WTC11 (cell line): ENCODE results near the gene FANK1. TPM values are rescaled to one million over a fixed set of nuclear protein-coding genes. Genes with fewer than 3 reads are reported as not detected.

ENCODE experiments used
- ATAC-seq: fragments of 200-7000 bp; cut with Tn5 transposase; 2 replicates; pipeline ENCODE4 v1.10.0; 2021; ENCODE audit warnings: mild to moderate bottlenecking, moderate library complexity
- CTCF ChIA-PET: fragments of 300-600 bp; sonication (Branson Sonifier 250); formaldehyde crosslinking; loops from one replicate; lab custom pipeline; 2021; ENCODE audit warnings: antibody characterized with exemption; lab: Charles Lee
- POLR2A ChIA-PET: fragments of 350-600 bp; sonication (Branson Sonifier 250); formaldehyde crosslinking; loops from one replicate; lab custom pipeline; 2021; ENCODE audit warnings: antibody characterized with exemption; lab: Charles Lee
- DNase-seq: peaks from one replicate; pipeline ENCODE4 v3.0.0; 2021; ENCODE audit warnings: low spot score
- H3K27ac Mint-ChIP-seq: 2 replicates; pipeline ENCODE4 v1.8.0; 2021; ENCODE audit warnings: mixed read lengths
- H3K27me3 Mint-ChIP-seq: 2 replicates; pipeline ENCODE4 v1.8.0; 2021; ENCODE audit warnings: low read depth, mild to moderate bottlenecking, moderate library complexity, mixed read lengths
- H3K36me3 Mint-ChIP-seq: 2 replicates; pipeline ENCODE4 v1.8.0; 2021; ENCODE audit warnings: mixed read lengths
- H3K4me1 Mint-ChIP-seq: 2 replicates; pipeline ENCODE4 v1.8.0; 2022; ENCODE audit warnings: mixed read lengths
- H3K4me3 Mint-ChIP-seq: 2 replicates; pipeline ENCODE4 v1.8.0; 2021; ENCODE audit warnings: mild to moderate bottlenecking, moderate library complexity, mixed read lengths
- H3K9me3 Mint-ChIP-seq: 2 replicates; pipeline ENCODE4 v1.8.0; 2021; ENCODE audit warnings: mixed read lengths
- CDX4 ChIP-seq: fragments of 250-450 bp; sonication (Bioruptor Pico); IDR thresholded peaks from 2 replicates; pipeline ENCODE4 v1.9.0; 2021; ENCODE audit warnings: moderate library complexity, mild to moderate bottlenecking, inconsistent platforms, borderline replicate concordance
- CREM ChIP-seq: sonication (generic); formaldehyde crosslinking; IDR thresholded peaks from 2 replicates; pipeline ENCODE4 v1.8.1; 2022; ENCODE audit warnings: mild to moderate bottlenecking, missing genetic modification reagents, moderate library complexity
- ELF4 ChIP-seq: sonication (generic); formaldehyde crosslinking; IDR thresholded peaks from 2 replicates; pipeline ENCODE4 v1.8.1; 2022; ENCODE audit warnings: low read depth, mild to moderate bottlenecking, moderate library complexity, missing genetic modification reagents
- EMX1 ChIP-seq: fragments of 250-450 bp; sonication (Bioruptor Pico); IDR thresholded peaks from 2 replicates; pipeline ENCODE4 v1.8.0; 2021; ENCODE audit warnings: mild to moderate bottlenecking
- ESRRA ChIP-seq: sonication (generic); formaldehyde crosslinking; IDR thresholded peaks from 2 replicates; pipeline ENCODE4 v1.8.1; 2022; ENCODE audit warnings: mild to moderate bottlenecking, missing genetic modification reagents, borderline replicate concordance
- GTF2I ChIP-seq: fragments of 250-450 bp; sonication (Bioruptor Pico); conservative IDR thresholded peaks from 2 replicates; pipeline ENCODE4 v1.4.0; 2021; ENCODE audit warnings: mild to moderate bottlenecking
- IRF1 ChIP-seq: sonication (generic); formaldehyde crosslinking; IDR thresholded peaks from 2 replicates; pipeline ENCODE4 v1.8.0; 2023; ENCODE audit warnings: missing genetic modification reagents
- JUN ChIP-seq: sonication (generic); formaldehyde crosslinking; IDR thresholded peaks from 2 replicates; pipeline ENCODE4 v1.8.0; 2023; ENCODE audit warnings: mild to moderate bottlenecking, missing genetic modification reagents
- TEAD1 ChIP-seq: sonication (generic); formaldehyde crosslinking; IDR thresholded peaks from 2 replicates; pipeline ENCODE4 v1.8.0; 2022; ENCODE audit warnings: mild to moderate bottlenecking, missing genetic modification reagents
- ZNF512 ChIP-seq: sonication (generic); formaldehyde crosslinking; IDR thresholded peaks from 2 replicates; pipeline ENCODE4 v1.8.1; 2022; ENCODE audit warnings: missing genetic modification reagents, borderline replicate concordance
- total RNA-seq: library from RNA; stranded (reverse); gene quantifications from 3 replicates; pipeline ENCODE4 v1.2.3, GENCODE V29; 2021
- TF ChIP-seq, protein P1 (sequence below): sonication (generic); formaldehyde crosslinking; conservative IDR thresholded peaks from 2 replicates; pipeline ENCODE4 v1.8.1; 2023; ENCODE audit warnings: mild to moderate bottlenecking, low read depth, missing genetic modification reagents, moderate library complexity
- TF ChIP-seq, protein P2 (sequence below): fragments of 200-600 bp; IDR thresholded peaks from 2 replicates; pipeline ENCODE4 v1.8.0; 2022; ENCODE audit warnings: antibody characterized with exemption
- TF ChIP-seq, protein P3 (sequence below): fragments of 250-450 bp; sonication (Bioruptor Pico); conservative IDR thresholded peaks from 2 replicates; pipeline ENCODE4 v1.9.0; 2021; ENCODE audit warnings: mild to moderate bottlenecking
- TF ChIP-seq, protein P4 (sequence below): sonication (generic); formaldehyde crosslinking; IDR thresholded peaks from 2 replicates; pipeline ENCODE4 v1.8.1; 2023; ENCODE audit warnings: mild to moderate bottlenecking, missing genetic modification reagents, moderate library complexity
- TF ChIP-seq, protein P5 (sequence below): sonication (generic); formaldehyde crosslinking; IDR thresholded peaks from 2 replicates; pipeline ENCODE4 v1.8.0; 2022; ENCODE audit warnings: mild to moderate bottlenecking, missing genetic modification reagents
- TF ChIP-seq, protein P6 (sequence below): sonication (generic); formaldehyde crosslinking; IDR thresholded peaks from 2 replicates; pipeline ENCODE4 v1.8.0; 2022; ENCODE audit warnings: mild to moderate bottlenecking, missing genetic modification reagents
- TF ChIP-seq, protein P7 (sequence below): sonication (generic); formaldehyde crosslinking; IDR thresholded peaks from 2 replicates; pipeline ENCODE4 v1.8.1; 2022; ENCODE audit warnings: mild to moderate bottlenecking, missing genetic modification reagents, moderate library complexity, borderline replicate concordance

Gene FANK1
- total RNA-seq, 1 experiment from 2014 or later, result 3.4 TPM

- Mint-ChIP-seq H3K36me3 (no peaks in the 10 kb centered on the region), H3K4me3 (no peak overlapping the region), H3K27me3 (peaks cover 2% of the 10 kb centered on the region; the same call in 1 of the 2 replicates), H3K4me1 (peaks cover 7% of the 10 kb centered on the region), H3K27ac (no peak overlapping the region), H3K9me3 (peaks cover 4% of the 10 kb centered on the region)
- DNase-seq (no peak), ATAC-seq (no peak)
- TF ChIP-seq EMX1 (CRISPR knock-in tag) (no peak), ZNF512 (CRISPR knock-in tag) (no peak), ESRRA (no peak), GTF2I (CRISPR knock-in tag) (no peak), CDX4 (CRISPR knock-in tag) (no peak), ELF4 (CRISPR knock-in tag) (no peak), IRF1 (CRISPR knock-in tag) (no peak), TEAD1 (no peak), JUN (CRISPR knock-in tag) (no peak), CREM (CRISPR knock-in tag) (no peak)
- TF ChIP-seq, protein P1, sequence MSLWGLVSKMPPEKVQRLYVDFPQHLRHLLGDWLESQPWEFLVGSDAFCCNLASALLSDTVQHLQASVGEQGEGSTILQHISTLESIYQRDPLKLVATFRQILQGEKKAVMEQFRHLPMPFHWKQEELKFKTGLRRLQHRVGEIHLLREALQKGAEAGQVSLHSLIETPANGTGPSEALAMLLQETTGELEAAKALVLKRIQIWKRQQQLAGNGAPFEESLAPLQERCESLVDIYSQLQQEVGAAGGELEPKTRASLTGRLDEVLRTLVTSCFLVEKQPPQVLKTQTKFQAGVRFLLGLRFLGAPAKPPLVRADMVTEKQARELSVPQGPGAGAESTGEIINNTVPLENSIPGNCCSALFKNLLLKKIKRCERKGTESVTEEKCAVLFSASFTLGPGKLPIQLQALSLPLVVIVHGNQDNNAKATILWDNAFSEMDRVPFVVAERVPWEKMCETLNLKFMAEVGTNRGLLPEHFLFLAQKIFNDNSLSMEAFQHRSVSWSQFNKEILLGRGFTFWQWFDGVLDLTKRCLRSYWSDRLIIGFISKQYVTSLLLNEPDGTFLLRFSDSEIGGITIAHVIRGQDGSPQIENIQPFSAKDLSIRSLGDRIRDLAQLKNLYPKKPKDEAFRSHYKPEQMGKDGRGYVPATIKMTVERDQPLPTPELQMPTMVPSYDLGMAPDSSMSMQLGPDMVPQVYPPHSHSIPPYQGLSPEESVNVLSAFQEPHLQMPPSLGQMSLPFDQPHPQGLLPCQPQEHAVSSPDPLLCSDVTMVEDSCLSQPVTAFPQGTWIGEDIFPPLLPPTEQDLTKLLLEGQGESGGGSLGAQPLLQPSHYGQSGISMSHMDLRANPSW (CRISPR knock-in tag), result no peak
- TF ChIP-seq, protein P2, sequence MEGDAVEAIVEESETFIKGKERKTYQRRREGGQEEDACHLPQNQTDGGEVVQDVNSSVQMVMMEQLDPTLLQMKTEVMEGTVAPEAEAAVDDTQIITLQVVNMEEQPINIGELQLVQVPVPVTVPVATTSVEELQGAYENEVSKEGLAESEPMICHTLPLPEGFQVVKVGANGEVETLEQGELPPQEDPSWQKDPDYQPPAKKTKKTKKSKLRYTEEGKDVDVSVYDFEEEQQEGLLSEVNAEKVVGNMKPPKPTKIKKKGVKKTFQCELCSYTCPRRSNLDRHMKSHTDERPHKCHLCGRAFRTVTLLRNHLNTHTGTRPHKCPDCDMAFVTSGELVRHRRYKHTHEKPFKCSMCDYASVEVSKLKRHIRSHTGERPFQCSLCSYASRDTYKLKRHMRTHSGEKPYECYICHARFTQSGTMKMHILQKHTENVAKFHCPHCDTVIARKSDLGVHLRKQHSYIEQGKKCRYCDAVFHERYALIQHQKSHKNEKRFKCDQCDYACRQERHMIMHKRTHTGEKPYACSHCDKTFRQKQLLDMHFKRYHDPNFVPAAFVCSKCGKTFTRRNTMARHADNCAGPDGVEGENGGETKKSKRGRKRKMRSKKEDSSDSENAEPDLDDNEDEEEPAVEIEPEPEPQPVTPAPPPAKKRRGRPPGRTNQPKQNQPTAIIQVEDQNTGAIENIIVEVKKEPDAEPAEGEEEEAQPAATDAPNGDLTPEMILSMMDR, result no peak
- TF ChIP-seq, protein P3, sequence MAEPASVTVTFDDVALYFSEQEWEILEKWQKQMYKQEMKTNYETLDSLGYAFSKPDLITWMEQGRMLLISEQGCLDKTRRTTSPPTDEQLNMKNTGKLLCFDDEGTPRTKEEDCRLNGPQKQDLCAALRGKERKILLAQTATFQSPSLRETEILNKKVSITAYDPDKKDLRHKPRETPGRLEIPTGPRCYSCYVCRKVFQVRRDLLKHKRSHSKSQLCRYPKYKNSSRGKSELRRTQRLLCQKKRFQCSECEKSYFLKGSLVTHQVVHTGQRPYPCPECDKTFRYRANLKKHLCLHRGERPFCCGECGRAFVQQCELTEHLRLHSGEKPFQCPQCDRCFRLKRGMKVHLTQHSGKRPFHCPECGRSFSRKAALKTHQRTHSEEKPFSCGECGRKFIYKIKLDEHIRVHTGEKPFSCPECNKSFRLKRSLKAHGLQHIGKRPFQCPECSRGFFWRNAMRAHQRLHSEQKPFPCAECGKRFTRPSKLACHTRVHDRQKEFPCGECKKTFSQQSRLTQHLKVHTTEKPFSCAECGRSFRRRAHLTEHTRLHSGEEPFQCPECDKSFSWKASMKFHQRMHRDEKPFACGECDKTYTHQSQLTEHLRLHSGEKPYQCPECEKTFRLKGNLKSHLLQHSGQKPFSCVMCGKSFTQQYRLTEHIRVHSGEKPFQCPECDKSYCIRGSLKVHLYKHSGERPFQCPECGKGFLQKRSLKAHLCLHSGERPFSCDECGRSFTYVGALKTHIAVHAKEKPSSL, result no peak
- TF ChIP-seq, protein P4, sequence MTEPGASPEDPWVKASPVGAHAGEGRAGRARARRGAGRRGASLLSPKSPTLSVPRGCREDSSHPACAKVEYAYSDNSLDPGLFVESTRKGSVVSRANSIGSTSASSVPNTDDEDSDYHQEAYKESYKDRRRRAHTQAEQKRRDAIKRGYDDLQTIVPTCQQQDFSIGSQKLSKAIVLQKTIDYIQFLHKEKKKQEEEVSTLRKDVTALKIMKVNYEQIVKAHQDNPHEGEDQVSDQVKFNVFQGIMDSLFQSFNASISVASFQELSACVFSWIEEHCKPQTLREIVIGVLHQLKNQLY (CRISPR knock-in tag), result no peak
- TF ChIP-seq, protein P5, sequence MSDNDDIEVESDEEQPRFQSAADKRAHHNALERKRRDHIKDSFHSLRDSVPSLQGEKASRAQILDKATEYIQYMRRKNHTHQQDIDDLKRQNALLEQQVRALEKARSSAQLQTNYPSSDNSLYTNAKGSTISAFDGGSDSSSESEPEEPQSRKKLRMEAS, result no peak
- TF ChIP-seq, protein P6, sequence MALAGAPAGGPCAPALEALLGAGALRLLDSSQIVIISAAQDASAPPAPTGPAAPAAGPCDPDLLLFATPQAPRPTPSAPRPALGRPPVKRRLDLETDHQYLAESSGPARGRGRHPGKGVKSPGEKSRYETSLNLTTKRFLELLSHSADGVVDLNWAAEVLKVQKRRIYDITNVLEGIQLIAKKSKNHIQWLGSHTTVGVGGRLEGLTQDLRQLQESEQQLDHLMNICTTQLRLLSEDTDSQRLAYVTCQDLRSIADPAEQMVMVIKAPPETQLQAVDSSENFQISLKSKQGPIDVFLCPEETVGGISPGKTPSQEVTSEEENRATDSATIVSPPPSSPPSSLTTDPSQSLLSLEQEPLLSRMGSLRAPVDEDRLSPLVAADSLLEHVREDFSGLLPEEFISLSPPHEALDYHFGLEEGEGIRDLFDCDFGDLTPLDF (CRISPR knock-in tag), result no peak
- TF ChIP-seq, protein P7, sequence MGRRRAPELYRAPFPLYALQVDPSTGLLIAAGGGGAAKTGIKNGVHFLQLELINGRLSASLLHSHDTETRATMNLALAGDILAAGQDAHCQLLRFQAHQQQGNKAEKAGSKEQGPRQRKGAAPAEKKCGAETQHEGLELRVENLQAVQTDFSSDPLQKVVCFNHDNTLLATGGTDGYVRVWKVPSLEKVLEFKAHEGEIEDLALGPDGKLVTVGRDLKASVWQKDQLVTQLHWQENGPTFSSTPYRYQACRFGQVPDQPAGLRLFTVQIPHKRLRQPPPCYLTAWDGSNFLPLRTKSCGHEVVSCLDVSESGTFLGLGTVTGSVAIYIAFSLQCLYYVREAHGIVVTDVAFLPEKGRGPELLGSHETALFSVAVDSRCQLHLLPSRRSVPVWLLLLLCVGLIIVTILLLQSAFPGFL (CRISPR knock-in tag), result no peak
- POLR2A ChIA-PET, result no interaction called here
- CTCF ChIA-PET, result no interaction called here
These were observed 115.6 kb downstream of the FANK1 start for GRCh38 chr10:126011995-126012394.
